Neural progenitor cell (in vitro differentiated cells): ENCODE data around the gene SLC44A2.

Experiments
- EZH2 ChIP-seq: fragments of 200-600 bp; sonication (generic); IDR thresholded peaks from 2 replicates; pipeline ENCODE4 v1.6.1; 2017; ENCODE audit warnings: antibody characterized with exemption, mild to moderate bottlenecking, moderate library complexity
- EZH2phosphoT487 ChIP-seq: fragments of 200-600 bp; sonication (generic); IDR thresholded peaks from 2 replicates; pipeline ENCODE4 v1.6.1; 2017; ENCODE audit warnings: antibody characterized with exemption
- TF ChIP-seq, protein P1 (sequence below): fragments of 200-600 bp; sonication (generic); IDR thresholded peaks from 2 replicates; pipeline ENCODE4 v1.5.1; 2017; ENCODE audit warnings: antibody characterized with exemption, mild to moderate bottlenecking

DNA sequence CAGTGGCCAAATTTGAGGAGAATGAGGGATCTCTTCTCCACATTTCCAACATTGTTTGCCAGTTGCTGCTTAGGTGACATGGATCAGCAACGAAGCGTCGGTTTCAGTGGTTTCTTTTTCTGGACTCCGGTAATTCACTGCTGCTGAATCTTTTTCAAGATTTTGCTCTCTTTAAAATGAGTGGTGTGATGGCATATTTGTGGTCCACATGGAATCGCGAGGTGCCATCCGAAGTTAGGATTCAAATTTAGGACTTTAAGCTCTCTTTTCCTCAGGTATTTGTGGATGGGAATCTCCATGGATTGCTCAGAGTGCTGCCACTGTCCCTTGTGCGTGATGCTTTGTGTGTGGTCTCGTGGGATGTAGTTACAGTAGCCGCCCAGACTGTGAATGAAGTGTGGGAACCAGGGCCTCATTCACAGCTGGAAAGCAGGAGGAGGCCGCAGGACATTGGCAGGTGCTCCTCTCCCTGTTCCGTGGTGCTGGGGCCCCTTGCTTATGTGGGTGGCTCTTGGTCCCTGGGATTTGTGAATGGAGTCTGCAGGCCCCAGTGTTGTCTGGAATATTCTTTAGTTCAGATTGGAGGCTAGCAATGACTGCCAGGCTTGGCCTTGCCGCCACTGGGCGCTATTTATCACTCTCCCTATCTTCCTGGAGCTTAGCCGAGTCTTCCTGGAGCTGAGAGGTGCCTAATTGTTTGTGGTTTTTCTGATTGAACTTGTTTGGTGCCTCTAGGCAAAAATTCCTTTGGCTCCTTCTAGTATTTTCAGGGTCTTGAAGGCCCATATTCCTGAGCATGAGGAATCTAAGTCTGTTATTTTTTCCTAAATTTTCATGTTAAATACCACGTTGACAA, 30.3 kb downstream of the SLC44A2 start:
- TF ChIP-seq, protein P1, sequence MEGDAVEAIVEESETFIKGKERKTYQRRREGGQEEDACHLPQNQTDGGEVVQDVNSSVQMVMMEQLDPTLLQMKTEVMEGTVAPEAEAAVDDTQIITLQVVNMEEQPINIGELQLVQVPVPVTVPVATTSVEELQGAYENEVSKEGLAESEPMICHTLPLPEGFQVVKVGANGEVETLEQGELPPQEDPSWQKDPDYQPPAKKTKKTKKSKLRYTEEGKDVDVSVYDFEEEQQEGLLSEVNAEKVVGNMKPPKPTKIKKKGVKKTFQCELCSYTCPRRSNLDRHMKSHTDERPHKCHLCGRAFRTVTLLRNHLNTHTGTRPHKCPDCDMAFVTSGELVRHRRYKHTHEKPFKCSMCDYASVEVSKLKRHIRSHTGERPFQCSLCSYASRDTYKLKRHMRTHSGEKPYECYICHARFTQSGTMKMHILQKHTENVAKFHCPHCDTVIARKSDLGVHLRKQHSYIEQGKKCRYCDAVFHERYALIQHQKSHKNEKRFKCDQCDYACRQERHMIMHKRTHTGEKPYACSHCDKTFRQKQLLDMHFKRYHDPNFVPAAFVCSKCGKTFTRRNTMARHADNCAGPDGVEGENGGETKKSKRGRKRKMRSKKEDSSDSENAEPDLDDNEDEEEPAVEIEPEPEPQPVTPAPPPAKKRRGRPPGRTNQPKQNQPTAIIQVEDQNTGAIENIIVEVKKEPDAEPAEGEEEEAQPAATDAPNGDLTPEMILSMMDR, result no peak
- no peak for TF ChIP-seq EZH2
- no peak for TF ChIP-seq EZH2phosphoT487
